Adipocyte (in vitro differentiated cells): ENCODE results near the gene DPH7.
"Not testable (repeated sequence)": the region's sequence is repeated elsewhere in the genome, so short reads cannot be mapped to it uniquely, and the experiment has no call there.

ENCODE experiments used
- DNase-seq: peaks from one replicate; pipeline ENCODE4 v3.0.0-alpha.2; 2015; ENCODE audit warnings: low read depth
- H3K27me3 ChIP-seq: replicated peaks from 2 replicates; pipeline ENCODE4 v1.7.0; 2013; ENCODE audit warnings: mild to moderate bottlenecking, low read length, moderate library complexity; ENCODE audit not compliant: control insufficient read depth, insufficient read depth
- H3K36me3 ChIP-seq: 2 replicates; pipeline ENCODE4 v1.7.0; 2013; ENCODE audit warnings: low read length, mild to moderate bottlenecking, moderate library complexity; ENCODE audit not compliant: control insufficient read depth, insufficient read depth, severe bottlenecking
- H3K4me1 ChIP-seq: 2 replicates; pipeline ENCODE4 v1.7.0; 2013; ENCODE audit warnings: mild to moderate bottlenecking, low read length, moderate library complexity; ENCODE audit not compliant: control insufficient read depth, insufficient read depth
- H3K4me3 ChIP-seq: 2 replicates; pipeline ENCODE4 v1.7.0; 2013; ENCODE audit warnings: mild to moderate bottlenecking, low read length, moderate library complexity
- H3K9ac ChIP-seq: 2 replicates; pipeline ENCODE4 v1.7.0; 2013; ENCODE audit warnings: mild to moderate bottlenecking, low read length, moderate library complexity
- H3K9me3 ChIP-seq: 2 replicates; pipeline ENCODE4 v1.7.0; 2013; ENCODE audit warnings: mild to moderate bottlenecking, low read length, moderate library complexity; ENCODE audit not compliant: control insufficient read depth

Gene DPH7

GRCh38 chr9:137522746-137523455 is 55.8 kb downstream of the DPH7 start:
- H3K9me3 ChIP-seq: no peaks in the 10 kb centered on the region
- no peaks in the 10 kb centered on the region for H3K27me3 ChIP-seq
- H3K4me3 ChIP-seq: no peak overlapping the region
- DNase-seq: no peak
- peaks cover 9% of the 10 kb centered on the region for H3K4me1 ChIP-seq
- H3K9ac ChIP-seq: no peak overlapping the region
- H3K36me3 ChIP-seq: peaks cover 16% of the 10 kb centered on the region

- peaks cover 9% of the 10 kb centered on the region for H3K4me1 ChIP-seq
- DNase-seq: no peak
- H3K27me3 ChIP-seq: no peaks in the 10 kb centered on the region
- H3K4me3 ChIP-seq: no peak overlapping the region
- no peak overlapping the region for H3K9ac ChIP-seq
- no peaks in the 10 kb centered on the region for H3K9me3 ChIP-seq
- peaks cover 16% of the 10 kb centered on the region for H3K36me3 ChIP-seq
These were observed 57.2 kb downstream of the DPH7 start for GRCh38 chr9:137521405-137521985.

GRCh38 chr9:137520614-137521404 is 57.9 kb downstream of the DPH7 start:
- H3K4me1 ChIP-seq: peaks cover 9% of the 10 kb centered on the region
- no peak overlapping the region for H3K4me3 ChIP-seq
- no peak overlapping the region for H3K9ac ChIP-seq
- H3K27me3 ChIP-seq: no peaks in the 10 kb centered on the region
- H3K36me3 ChIP-seq: peaks cover 16% of the 10 kb centered on the region
- DNase-seq: no peak
- H3K9me3 ChIP-seq: no peaks in the 10 kb centered on the region

- Histone ChIP-seq H3K4me1 (peaks cover 9% of the 10 kb centered on the region), H3K4me3 (no peak overlapping the region), H3K36me3 (peaks cover 15% of the 10 kb centered on the region), H3K27me3 (no peaks in the 10 kb centered on the region), H3K9me3 (no peaks in the 10 kb centered on the region), H3K9ac (no peak overlapping the region)
- DNase-seq: no peak
These were observed 59.2 kb downstream of the DPH7 start for GRCh38 chr9:137519553-137519952.

GRCh38 chr9:137518661-137519459 is 59.9 kb downstream of the DPH7 start:
- H3K27me3 ChIP-seq, H3K36me3 ChIP-seq, H3K9me3 ChIP-seq, H3K9ac ChIP-seq, H3K4me3 ChIP-seq, H3K4me1 ChIP-seq, DNase-seq: not testable (repeated sequence)

GRCh38 chr9:137516144-137516917 is 62.4 kb downstream of the DPH7 start:
- Histone ChIP-seq H3K9me3 (no peaks in the 10 kb centered on the region), H3K9ac (no peak overlapping the region), H3K36me3 (peaks cover 12% of the 10 kb centered on the region), H3K27me3 (no peaks in the 10 kb centered on the region), H3K4me1 (peaks cover 9% of the 10 kb centered on the region), H3K4me3 (no peak overlapping the region)
- DNase-seq: no peak

GRCh38 chr9:137515338-137515724 is 63.4 kb downstream of the DPH7 start:
- no peak overlapping the region for H3K9ac ChIP-seq
- peaks cover 9% of the 10 kb centered on the region for H3K4me1 ChIP-seq
- DNase-seq: no peak
- no peak overlapping the region for H3K4me3 ChIP-seq
- H3K9me3 ChIP-seq: no peaks in the 10 kb centered on the region
- peaks cover 7% of the 10 kb centered on the region for H3K36me3 ChIP-seq
- no peaks in the 10 kb centered on the region for H3K27me3 ChIP-seq

GRCh38 chr9:137514691-137515337 is 63.9 kb downstream of the DPH7 start:
- Histone ChIP-seq H3K4me3 (no peak overlapping the region), H3K4me1 (peaks cover 9% of the 10 kb centered on the region), H3K36me3 (peaks cover 7% of the 10 kb centered on the region), H3K27me3 (no peaks in the 10 kb centered on the region), H3K9me3 (no peaks in the 10 kb centered on the region), H3K9ac (no peak overlapping the region)
- DNase-seq: no peak

- H3K9me3 ChIP-seq, DNase-seq, H3K36me3 ChIP-seq: not testable (repeated sequence)
These were observed 64.7 kb downstream of the DPH7 start for GRCh38 chr9:137513801-137514570.

GRCh38 chr9:137513136-137513535 is 65.6 kb downstream of the DPH7 start:
- H3K27me3 ChIP-seq, DNase-seq, H3K9ac ChIP-seq, H3K4me1 ChIP-seq, H3K9me3 ChIP-seq, H3K4me3 ChIP-seq: not testable (repeated sequence)
- peaks cover 10% of the 10 kb centered on the region for H3K36me3 ChIP-seq

More at GRCh38 chr9:137513801-137514570, 64.7 kb downstream of the DPH7 start:
- H3K27me3 ChIP-seq, H3K4me1 ChIP-seq, H3K9ac ChIP-seq, H3K4me3 ChIP-seq: not testable (repeated sequence)
